Measurements from ENCODE around the gene GPHN. TPM values are rescaled to one million over a fixed set of nuclear protein-coding genes. Genes with fewer than 3 reads are reported as not detected.

GPHN gene
- total and polyA plus RNA-seq, 10 of the 15 experiments (the other 5 are each of a cell fraction or from before 2014, with no cell fraction given): 22.3 to 48.8 (median 33.1) TPM

GRCh38 chr14:66992776-66993175 is 484.8 kb downstream of the GPHN start (continued):
- TF ChIP-seq EZH2 (IDR thresholded peaks at IDR 0.05; ENCODE audit: borderline replicate concordance, control insufficient read depth, low read depth, low read length): no peak

DNA sequence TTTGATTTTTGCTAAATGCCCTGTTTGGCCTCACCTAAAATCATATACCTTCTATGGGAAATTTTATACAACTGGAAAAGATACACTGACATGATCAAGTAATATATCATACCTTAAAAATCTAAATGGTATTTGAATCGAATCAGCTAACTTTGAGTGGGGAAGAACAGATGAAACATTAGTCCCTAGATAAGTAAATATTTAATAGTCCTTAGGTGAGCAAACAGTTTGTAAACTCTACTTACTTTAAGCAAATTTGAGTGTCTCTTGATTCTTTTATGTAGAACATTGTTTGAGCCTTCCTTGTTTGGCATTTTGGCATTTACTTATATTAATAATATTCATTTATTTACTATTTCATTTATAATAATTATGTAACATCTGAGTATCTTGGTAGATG is 485.6 kb downstream of the GPHN start:
- intact Hi-C loops (cut with micrococcal nuclease; ENCODE audit: unreplicated experiment): no loop called here

More for the DNA sequence above, 485.6 kb downstream of the GPHN start:
- no peaks in the 10 kb centered on the region for H3K27me3 ChIP-seq (replicated peaks in 1 of 2; ENCODE audit: control insufficient read depth in 2 of 2, insufficient read depth in 2 of 2, low read length in 1 of 2)
- H3K4me3 ChIP-seq: no peak overlapping the region
- no peak overlapping the region for H3K9ac ChIP-seq (ENCODE audit: control insufficient read depth, insufficient read depth, low read length)
- no peaks in the 10 kb centered on the region; a peak in 1 of 4 replicates for H3K36me3 ChIP-seq (ENCODE audit: control insufficient read depth in 2 of 2, insufficient read depth in 2 of 2, low read length in 1 of 2)
- no peak for ATAC-seq
- WGBS (ENCODE audit: insufficient coverage, insufficient replicate concordance, low lambda C conversion rate, missing lambda C conversion rate): 100% methylated on average over 1 of the region's 1 CpG
- H3K27ac ChIP-seq (ENCODE audit: control insufficient read depth, insufficient read depth): no peak overlapping the region
- no TSS peak for BruUV-seq (replicated peaks)
- FAIRE-seq: no peak
- ChIA-PET RAD21 (ENCODE audit: unreplicated experiment) (no interaction called here), SMC1A (ENCODE audit: uncharacterized antibody, unreplicated experiment) (no interaction called here), CTCF (no interaction called here), POLR2A (no interaction called here)
- in situ Hi-C loops (cut with MboI): no loop called here
- TF ChIP-seq POLR2AphosphoS5 (IDR thresholded peaks at IDR 0.05; ENCODE audit: low read length) (no peak), NBN (IDR thresholded peaks at IDR 0.05) (no peak), ZBTB33 (IDR thresholded peaks at IDR 0.05) (no peak), TARDBP (IDR thresholded peaks at IDR 0.05; ENCODE audit: borderline replicate concordance) (no peak), SUPT20H (IDR thresholded peaks at IDR 0.05; ENCODE audit: borderline replicate concordance, control insufficient read depth, low read depth, low read length) (no peak)
- TF ChIP-seq, protein P1, sequence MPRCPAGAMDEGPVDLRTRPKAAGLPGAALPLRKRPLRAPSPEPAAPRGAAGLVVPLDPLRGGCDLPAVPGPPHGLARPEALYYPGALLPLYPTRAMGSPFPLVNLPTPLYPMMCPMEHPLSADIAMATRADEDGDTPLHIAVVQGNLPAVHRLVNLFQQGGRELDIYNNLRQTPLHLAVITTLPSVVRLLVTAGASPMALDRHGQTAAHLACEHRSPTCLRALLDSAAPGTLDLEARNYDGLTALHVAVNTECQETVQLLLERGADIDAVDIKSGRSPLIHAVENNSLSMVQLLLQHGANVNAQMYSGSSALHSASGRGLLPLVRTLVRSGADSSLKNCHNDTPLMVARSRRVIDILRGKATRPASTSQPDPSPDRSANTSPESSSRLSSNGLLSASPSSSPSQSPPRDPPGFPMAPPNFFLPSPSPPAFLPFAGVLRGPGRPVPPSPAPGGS (IDR thresholded peaks at IDR 0.05; ENCODE audit: borderline replicate concordance, insufficient read depth, low read depth, low read length, poor library complexity, severe bottlenecking): no peak
- TF ChIP-seq, protein P2, sequence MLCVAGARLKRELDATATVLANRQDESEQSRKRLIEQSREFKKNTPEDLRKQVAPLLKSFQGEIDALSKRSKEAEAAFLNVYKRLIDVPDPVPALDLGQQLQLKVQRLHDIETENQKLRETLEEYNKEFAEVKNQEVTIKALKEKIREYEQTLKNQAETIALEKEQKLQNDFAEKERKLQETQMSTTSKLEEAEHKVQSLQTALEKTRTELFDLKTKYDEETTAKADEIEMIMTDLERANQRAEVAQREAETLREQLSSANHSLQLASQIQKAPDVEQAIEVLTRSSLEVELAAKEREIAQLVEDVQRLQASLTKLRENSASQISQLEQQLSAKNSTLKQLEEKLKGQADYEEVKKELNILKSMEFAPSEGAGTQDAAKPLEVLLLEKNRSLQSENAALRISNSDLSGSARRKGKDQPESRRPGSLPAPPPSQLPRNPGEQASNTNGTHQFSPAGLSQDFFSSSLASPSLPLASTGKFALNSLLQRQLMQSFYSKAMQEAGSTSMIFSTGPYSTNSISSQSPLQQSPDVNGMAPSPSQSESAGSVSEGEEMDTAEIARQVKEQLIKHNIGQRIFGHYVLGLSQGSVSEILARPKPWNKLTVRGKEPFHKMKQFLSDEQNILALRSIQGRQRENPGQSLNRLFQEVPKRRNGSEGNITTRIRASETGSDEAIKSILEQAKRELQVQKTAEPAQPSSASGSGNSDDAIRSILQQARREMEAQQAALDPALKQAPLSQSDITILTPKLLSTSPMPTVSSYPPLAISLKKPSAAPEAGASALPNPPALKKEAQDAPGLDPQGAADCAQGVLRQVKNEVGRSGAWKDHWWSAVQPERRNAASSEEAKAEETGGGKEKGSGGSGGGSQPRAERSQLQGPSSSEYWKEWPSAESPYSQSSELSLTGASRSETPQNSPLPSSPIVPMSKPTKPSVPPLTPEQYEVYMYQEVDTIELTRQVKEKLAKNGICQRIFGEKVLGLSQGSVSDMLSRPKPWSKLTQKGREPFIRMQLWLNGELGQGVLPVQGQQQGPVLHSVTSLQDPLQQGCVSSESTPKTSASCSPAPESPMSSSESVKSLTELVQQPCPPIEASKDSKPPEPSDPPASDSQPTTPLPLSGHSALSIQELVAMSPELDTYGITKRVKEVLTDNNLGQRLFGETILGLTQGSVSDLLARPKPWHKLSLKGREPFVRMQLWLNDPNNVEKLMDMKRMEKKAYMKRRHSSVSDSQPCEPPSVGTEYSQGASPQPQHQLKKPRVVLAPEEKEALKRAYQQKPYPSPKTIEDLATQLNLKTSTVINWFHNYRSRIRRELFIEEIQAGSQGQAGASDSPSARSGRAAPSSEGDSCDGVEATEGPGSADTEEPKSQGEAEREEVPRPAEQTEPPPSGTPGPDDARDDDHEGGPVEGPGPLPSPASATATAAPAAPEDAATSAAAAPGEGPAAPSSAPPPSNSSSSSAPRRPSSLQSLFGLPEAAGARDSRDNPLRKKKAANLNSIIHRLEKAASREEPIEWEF (IDR thresholded peaks at IDR 0.05; ENCODE audit: insufficient replicate concordance, low read depth, low read length): no peak
- H3K4me1 ChIP-seq (ENCODE audit: control insufficient read depth, insufficient read depth, low read length): peaks cover 7% of the 10 kb centered on the region
- no peaks in the 10 kb centered on the region; the same call in 2 of the 3 replicates for H3K9me3 ChIP-seq (replicated peaks; ENCODE audit: control insufficient read depth, insufficient read depth, low read length)
- H2AFZ ChIP-seq (ENCODE audit: control insufficient read depth, low read depth, low read length): no peak overlapping the region
- H4K20me1 ChIP-seq (ENCODE audit: control insufficient read depth, insufficient read depth): no peaks in the 10 kb centered on the region
- no peak overlapping the region for H3K4me2 ChIP-seq (ENCODE audit: control insufficient read depth, insufficient read depth)
- no peaks in the 10 kb centered on the region for H3K79me2 ChIP-seq (ENCODE audit: control insufficient read depth, insufficient read depth, low read length)
- no peak for DNase-seq (ENCODE audit: low read depth, low spot score)
